Bone marrow (tissue), 2 donors: Measurements from ENCODE around the gene ENTREP1.
"Not testable (repeated sequence)": the region's sequence is repeated elsewhere in the genome, so short reads cannot be mapped to it uniquely, and the experiment has no call there.

ENCODE experiments used
- DNase-seq, 2 donors: peaks; one replicate each; lab custom pipeline; 2025; lab: John Stamatoyannopoulos, UW

The ENTREP1 gene

DNA sequence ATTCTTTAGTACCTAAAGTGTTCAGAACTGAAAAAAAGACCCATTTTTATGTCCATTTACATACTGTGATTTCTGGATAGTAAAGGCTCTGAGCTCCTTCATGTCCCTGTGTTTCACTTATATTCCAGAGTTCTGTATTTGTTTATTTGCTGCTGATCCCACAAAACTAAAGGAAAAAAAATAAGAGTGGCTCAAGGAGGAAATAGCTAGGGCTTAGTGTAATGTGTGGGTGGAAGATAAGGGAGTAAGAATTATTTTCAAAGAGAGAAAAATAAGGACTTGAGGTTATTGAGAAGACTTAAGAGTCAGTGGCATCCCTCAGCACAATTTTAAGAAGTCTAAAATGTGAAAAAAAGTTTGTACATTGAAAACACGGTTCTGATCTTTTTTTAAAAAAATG is 46.0 kb downstream of the ENTREP1 start:
- DNase-seq = no peak

DNA sequence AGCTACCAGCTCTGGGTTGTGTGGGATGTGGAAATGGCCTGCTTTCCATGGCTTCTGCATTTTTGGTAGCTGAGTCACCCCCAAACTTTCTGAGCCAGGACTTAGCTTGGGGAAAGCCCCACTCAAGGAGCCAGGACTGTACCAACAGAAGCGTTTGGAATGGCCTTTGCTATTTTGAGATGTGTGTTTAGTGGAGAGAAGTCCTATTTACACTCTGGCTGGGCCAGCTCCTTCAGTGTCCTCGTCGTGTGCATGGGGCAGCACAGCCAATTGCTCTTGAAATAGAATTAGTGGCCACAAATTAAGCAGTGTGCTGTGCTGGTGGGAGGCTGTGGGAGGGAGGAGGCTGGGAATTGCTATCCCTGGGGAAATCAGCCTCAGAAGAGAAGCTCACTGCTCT is 51.6 kb downstream of the ENTREP1 start:
- DNase-seq = no peak

DNA sequence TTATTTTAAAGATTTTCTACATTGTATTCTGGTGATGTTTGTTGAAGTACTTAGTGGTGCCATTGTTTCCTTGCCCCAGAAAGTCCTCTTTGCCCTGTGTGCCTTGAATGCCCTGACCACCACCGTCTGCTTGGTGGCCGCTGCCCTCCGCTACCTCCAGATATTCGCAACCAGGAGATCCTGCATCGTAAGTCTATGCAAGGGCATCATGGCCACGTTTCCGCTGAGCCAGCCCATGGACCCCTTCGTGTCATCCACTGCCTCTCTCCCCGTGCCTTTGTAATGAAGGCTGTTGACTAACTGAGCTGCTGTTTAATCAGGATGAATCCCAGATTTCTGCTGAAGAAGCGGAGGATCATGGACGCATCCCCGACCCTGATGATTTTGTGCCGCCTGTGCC is 52.3 kb downstream of the ENTREP1 start:
- no peak for DNase-seq

DNA sequence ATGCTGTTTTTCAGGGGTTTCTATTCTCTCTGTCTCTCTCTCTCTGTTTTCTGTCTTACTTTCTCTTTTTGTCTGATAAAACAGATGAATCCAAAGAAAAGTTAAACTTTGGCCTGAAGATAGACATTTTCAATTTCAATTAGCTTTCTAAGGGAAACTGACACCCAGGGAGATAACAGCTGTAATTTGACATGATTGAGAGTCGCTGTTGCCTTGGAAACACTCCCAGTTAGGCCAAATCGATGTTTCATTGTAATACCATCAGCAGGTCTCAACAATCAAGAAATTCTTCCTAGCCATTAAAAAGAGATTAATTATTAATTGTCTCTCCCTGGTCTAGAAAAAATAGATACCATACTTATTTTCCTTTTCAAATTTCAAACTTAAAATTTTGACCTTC is 53.0 kb downstream of the ENTREP1 start:
- no peak for DNase-seq

GRCh38 chr9:69379270-69379982 is 54.4 kb downstream of the ENTREP1 start:
- no peak for DNase-seq

DNA sequence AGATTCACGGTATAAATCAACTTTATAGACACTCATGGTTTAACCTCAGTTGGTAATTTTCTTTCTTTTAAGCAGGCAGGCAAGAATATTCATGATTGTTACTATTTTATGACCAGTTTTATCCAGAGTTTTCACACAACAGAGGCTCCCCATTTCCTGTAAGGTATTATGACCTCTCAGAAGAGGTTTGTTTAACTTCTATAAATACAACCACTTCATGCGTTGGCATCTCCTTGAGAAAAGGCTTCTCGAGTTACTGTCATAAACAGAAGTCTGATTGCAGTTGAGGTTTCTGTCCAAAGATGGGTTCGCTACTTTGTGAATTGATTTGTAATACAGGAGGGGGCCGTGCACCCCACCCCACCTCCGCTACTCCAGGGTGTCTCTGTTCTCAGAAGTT is 55.3 kb downstream of the ENTREP1 start:
- DNase-seq = no peak

DNA sequence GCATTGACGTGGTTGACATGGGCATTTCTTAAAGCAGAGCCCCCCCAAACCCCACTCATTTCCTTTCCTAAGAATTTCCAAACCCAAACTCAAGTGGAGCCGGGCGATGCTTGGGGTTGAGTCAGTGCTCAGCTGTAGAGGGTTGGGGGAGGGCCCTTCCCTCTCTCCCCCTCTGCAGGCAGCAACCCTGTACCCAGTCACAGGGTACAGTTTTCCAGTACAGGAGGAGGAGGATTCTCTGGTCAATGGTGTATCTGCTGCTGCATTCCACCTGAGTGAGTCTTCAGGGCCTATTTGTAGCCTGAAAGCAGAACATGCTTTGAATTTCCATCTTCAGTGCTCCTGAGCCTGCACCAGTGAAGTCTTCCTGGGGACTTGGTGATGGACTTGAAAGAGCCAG is 55.8 kb downstream of the ENTREP1 start:
- no peak for DNase-seq

GRCh38 chr9:69382135-69382534 is 57.1 kb downstream of the ENTREP1 start:
- no peak for DNase-seq

DNA sequence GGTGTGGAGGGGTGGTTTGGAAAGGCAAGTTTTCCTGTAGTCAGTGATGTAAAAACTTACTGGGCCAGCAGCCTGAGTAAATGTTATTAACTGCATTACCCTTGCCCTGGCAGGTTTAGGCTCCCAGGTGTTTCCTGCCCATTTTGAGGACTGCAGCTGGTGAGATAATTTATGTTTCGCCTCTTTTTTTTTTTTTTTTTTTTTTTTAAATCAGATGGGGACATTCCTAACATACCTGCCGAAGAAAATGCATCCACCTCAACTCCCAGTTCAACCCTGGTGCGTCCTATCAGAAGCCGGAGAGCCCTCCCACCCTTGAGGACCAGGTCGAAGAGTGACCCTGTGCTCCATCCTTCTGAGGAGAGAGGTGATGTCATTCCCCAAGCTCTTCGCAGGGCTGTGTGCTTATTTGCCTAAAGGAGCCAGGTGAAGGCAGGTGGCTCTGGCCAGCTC is 60.6 kb downstream of the ENTREP1 start:
- no peak for DNase-seq

DNA sequence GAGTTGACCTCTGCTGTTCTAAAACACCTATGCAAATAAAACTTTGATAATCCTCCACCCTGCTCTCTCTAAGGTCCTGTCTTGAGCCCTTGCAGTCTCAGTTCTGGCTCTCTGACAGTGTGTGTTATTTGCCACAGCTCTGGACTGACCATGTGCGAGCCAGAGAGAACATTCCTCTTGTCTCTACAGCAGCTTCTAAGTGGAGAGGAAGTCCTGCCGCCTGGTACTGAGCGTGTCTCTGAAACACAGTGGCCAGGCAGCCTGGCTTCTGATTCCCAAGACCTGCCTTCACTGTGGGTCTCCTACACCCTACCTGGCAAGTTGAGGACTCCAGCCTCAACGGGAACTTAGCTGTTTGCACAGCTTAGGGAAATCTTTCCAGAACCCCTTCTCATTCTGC is 61.6 kb downstream of the ENTREP1 start:
- no peak for DNase-seq

GRCh38 chr9:69388596-69388995 is 63.6 kb downstream of the ENTREP1 start:
- no peak for DNase-seq

- DNase-seq = no peak
These were observed 64.5 kb downstream of the ENTREP1 start for GRCh38 chr9:69389437-69389995.

DNA sequence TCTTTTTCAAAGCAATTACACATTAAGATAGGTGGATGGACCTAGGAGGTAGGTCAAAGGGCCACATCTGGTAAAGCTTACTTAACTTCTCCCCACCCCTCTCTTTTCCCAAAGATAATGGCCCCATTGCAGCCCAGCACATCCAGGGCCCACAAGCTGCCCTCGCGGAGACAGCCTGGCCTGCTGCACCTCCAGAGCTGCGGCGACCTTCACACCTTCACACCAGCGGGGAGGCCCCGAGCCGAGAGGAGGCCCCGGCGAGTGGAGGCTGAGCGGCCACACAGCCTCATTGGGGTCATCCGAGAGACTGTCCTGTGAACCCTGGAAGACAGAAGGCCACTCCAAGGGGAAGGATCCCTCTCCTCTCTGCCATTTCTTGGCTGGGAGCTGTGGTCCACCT is 66.5 kb downstream of the ENTREP1 start:
- DNase-seq = no peak

GRCh38 chr9:69391946-69392345 is 66.9 kb downstream of the ENTREP1 start:
- no peak for DNase-seq

- DNase-seq = no peak
These were observed 67.8 kb downstream of the ENTREP1 start for GRCh38 chr9:69392826-69393225.

DNA sequence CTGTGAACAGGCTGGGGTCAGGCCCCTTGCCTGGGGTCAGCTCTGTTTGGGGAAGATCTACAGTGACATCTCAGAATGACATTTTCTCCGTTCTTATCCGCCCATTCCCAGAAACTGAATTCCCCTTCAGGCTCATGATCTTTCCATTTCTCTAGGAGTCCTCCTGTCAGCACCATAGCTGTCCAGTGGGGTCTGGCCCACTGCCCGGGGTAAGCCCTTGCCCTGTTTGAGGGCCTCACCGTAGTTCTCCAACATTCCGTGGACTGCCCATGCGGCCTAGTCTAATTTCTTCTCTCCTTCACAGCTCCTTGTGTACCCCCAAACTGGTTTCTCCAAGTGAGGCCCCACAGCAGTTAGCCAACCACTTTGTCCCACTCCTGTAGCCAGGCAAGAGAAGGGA is 68.4 kb downstream of the ENTREP1 start:
- DNase-seq = no peak

- no peak for DNase-seq
These were observed 70.7 kb downstream of the ENTREP1 start for GRCh38 chr9:69395718-69396117.

- DNase-seq = no peak
These were observed 71.7 kb downstream of the ENTREP1 start for GRCh38 chr9:69396759-69397158.

GRCh38 chr9:69397384-69398214 is 72.6 kb downstream of the ENTREP1 start:
- no peak for DNase-seq

DNA sequence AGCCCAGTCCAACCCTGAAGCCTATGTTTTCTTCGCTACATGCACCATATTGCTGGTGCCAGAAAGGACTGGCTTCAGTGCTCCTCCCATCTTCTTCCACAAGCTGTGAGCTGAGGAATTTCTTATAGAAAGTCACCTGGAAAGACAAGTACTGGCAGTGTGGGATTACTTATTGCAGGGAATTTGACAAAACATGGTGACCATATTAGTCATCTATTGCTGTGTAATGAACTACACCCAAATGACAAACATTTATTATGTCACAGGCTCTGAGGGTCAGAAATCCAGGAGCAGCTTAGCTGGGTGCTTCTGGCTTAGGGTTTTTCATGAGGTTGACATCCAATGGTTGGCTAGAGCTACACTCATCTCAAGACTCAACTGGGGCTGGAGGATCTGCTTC is 75.5 kb downstream of the ENTREP1 start:
- DNase-seq = no peak

DNA sequence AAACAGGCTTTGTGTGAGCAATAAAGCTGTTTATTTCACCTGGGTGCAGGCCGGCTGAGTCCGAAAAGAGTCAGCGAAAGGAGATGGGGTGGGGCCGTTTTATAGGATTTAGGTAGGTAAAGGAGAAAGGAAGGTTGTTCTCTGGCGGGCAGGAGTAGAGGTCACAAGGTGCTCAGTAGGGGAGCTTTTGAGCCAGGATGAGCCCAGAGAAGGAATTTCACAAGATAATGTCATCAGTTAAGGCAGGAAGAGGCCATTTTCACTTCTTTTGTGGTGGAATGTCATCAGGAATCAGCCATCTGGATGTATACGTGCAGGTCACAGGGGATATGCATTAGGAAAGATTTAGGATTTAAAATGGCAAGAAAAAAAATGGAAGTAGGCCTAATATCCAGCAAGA is 84.9 kb downstream of the ENTREP1 start:
- DNase-seq = not testable (repeated sequence)

GRCh38 chr9:69411246-69411645 is 86.2 kb downstream of the ENTREP1 start:
- no peak for DNase-seq
